ENCODE measurements around the gene SULT2B1. TPM values are rescaled to one million over a fixed set of nuclear protein-coding genes. Genes with fewer than 3 reads are reported as not detected.
"Not testable (repeated sequence)": the region's sequence is repeated elsewhere in the genome, so short reads cannot be mapped to it uniquely, and the experiment has no call there.

The SULT2B1 gene
- total and polyA plus RNA-seq, 4 experiments from 2014 or later = 0.13 TPM; not detected in 3

- H3K9me3 ChIP-seq (ENCODE audit: control insufficient read depth in 1 of 2, low read length in 2 of 2) = peaks cover 0 to 10% of the 10 kb centered on the region in 2 donors
- intact Hi-C loops (cut with micrococcal nuclease) = no loop called here
- no peak overlapping the region for H3K27ac ChIP-seq (ENCODE audit: low read depth, low read length)
- H3K36me3 Mint-ChIP-seq = peaks cover 6 to 10% of the 10 kb centered on the region in 2 donors
- no peaks in the 10 kb centered on the region for H3K36me3 ChIP-seq (ENCODE audit: insufficient read depth, low read length)
- H3K4me1 ChIP-seq (ENCODE audit: insufficient read depth, low read length) = no peaks in the 10 kb centered on the region
- ChIA-PET POLR2A (ENCODE audit: partially characterized antibody) (no interaction called here), CTCF (ENCODE audit: partially characterized antibody) (no interaction called here)
- H3K27me3 ChIP-seq (ENCODE audit: insufficient read depth, low read length) = no peaks in the 10 kb centered on the region
- H3K4me1 Mint-ChIP-seq = no peaks in the 10 kb centered on the region
- no peak for DNase-seq
- H3K9me3 Mint-ChIP-seq = peaks cover 0 to 49% (median 39%) of the 10 kb centered on the region in 8 donors
- no peak overlapping the region for H3K4me3 ChIP-seq (ENCODE audit: low read length in 2 of 2)
- H3K27ac Mint-ChIP-seq = no peak overlapping the region
- H3K4me3 Mint-ChIP-seq = no peak overlapping the region
- peaks cover 7 to 14% of the 10 kb centered on the region in 2 donors for H3K27me3 Mint-ChIP-seq
These were observed 27.2 kb upstream of the SULT2B1 start for GRCh38 chr19:48524732-48525131.

- Histone ChIP-seq H3K27ac (ENCODE audit: low read depth, low read length) (no peak overlapping the region), H3K36me3 (ENCODE audit: insufficient read depth, low read length) (no peaks in the 10 kb centered on the region), H3K27me3 (ENCODE audit: insufficient read depth, low read length) (no peaks in the 10 kb centered on the region), H3K4me3 (ENCODE audit: low read length in 2 of 2) (no peak overlapping the region), H3K9me3 (ENCODE audit: control insufficient read depth in 1 of 2, low read length in 2 of 2) (peaks cover 0 to 7% of the 10 kb centered on the region in 2 donors), H3K4me1 (ENCODE audit: insufficient read depth, low read length) (no peaks in the 10 kb centered on the region)
- intact Hi-C loops (cut with micrococcal nuclease) = no loop called here
- H3K36me3 Mint-ChIP-seq = peaks cover 6 to 10% of the 10 kb centered on the region in 2 donors
- no peaks in the 10 kb centered on the region for H3K4me1 Mint-ChIP-seq
- H3K4me3 Mint-ChIP-seq = no peak overlapping the region
- DNase-seq = no peak
- H3K27me3 Mint-ChIP-seq = peaks cover 6 to 19% of the 10 kb centered on the region in 2 donors
- ChIA-PET CTCF (ENCODE audit: partially characterized antibody) (interaction anchor here (1.0 kb wide), 1 partner anchor 24 kb away, joined by 3 read pairs; no protein-coding TSS in a partner anchor), POLR2A (ENCODE audit: partially characterized antibody) (no interaction called here)
- H3K27ac Mint-ChIP-seq = no peak overlapping the region
- peaks cover 0 to 52% (median 37%) of the 10 kb centered on the region in 8 donors for H3K9me3 Mint-ChIP-seq
These were observed 22.8 kb upstream of the SULT2B1 start for GRCh38 chr19:48529156-48529555.

GRCh38 chr19:48530066-48530720, 21.8 kb upstream of the SULT2B1 start:
- H3K4me3 Mint-ChIP-seq = no peak overlapping the region
- ChIA-PET POLR2A (ENCODE audit: partially characterized antibody) (no interaction called here), CTCF (ENCODE audit: partially characterized antibody) (interaction anchor here (1.0 kb wide), 1 partner anchor 25 kb away, joined by 3 read pairs; no protein-coding TSS in a partner anchor)
- H3K4me1 Mint-ChIP-seq = no peaks in the 10 kb centered on the region
- peaks cover 5 to 15% of the 10 kb centered on the region in 2 donors for H3K27me3 Mint-ChIP-seq
- Histone ChIP-seq H3K27ac (ENCODE audit: low read depth, low read length) (no peak overlapping the region), H3K36me3 (ENCODE audit: insufficient read depth, low read length) (no peaks in the 10 kb centered on the region), H3K27me3 (ENCODE audit: insufficient read depth, low read length) (no peaks in the 10 kb centered on the region), H3K4me1 (ENCODE audit: insufficient read depth, low read length) (no peaks in the 10 kb centered on the region), H3K4me3 (ENCODE audit: low read length in 2 of 2) (no peak overlapping the region), H3K9me3 (ENCODE audit: control insufficient read depth in 1 of 2, low read length in 2 of 2) (peaks cover 0 to 4% of the 10 kb centered on the region in 2 donors)
- peaks cover 0 to 44% (median 29%) of the 10 kb centered on the region in 8 donors for H3K9me3 Mint-ChIP-seq
- intact Hi-C loops (cut with micrococcal nuclease) = no loop called here
- H3K36me3 Mint-ChIP-seq = peaks cover 4 to 10% of the 10 kb centered on the region in 2 donors
- H3K27ac Mint-ChIP-seq = no peak overlapping the region
- no peak for DNase-seq

GRCh38 chr19:48530770-48531169, 21.2 kb upstream of the SULT2B1 start:
- peaks cover 0 to 4% of the 10 kb centered on the region in 2 donors for H3K9me3 ChIP-seq (ENCODE audit: control insufficient read depth in 1 of 2, low read length in 2 of 2)
- no peaks in the 10 kb centered on the region for H3K36me3 ChIP-seq (ENCODE audit: insufficient read depth, low read length)
- no peak for DNase-seq
- H3K27ac ChIP-seq (ENCODE audit: low read depth, low read length) = no peak overlapping the region
- H3K4me3 ChIP-seq (ENCODE audit: low read length in 2 of 2) = no peak overlapping the region
- Mint-ChIP-seq H3K9me3 (peaks cover 0 to 40% (median 29%) of the 10 kb centered on the region in 8 donors), H3K4me3 (no peak overlapping the region), H3K36me3 (peaks cover 4 to 10% of the 10 kb centered on the region in 2 donors), H3K4me1 (no peaks in the 10 kb centered on the region), H3K27ac (no peak overlapping the region), H3K27me3 (peaks cover 5 to 15% of the 10 kb centered on the region in 2 donors)
- CTCF ChIA-PET (ENCODE audit: partially characterized antibody) = no interaction called here
- H3K27me3 ChIP-seq (ENCODE audit: insufficient read depth, low read length) = no peaks in the 10 kb centered on the region
- no peaks in the 10 kb centered on the region for H3K4me1 ChIP-seq (ENCODE audit: insufficient read depth, low read length)
- POLR2A ChIA-PET (ENCODE audit: partially characterized antibody) = no interaction called here
- intact Hi-C loops (cut with micrococcal nuclease) = no loop called here

GRCh38 chr19:48533770-48534169, 18.2 kb upstream of the SULT2B1 start:
- Histone ChIP-seq H3K9me3 (ENCODE audit: control insufficient read depth in 1 of 2, low read length in 2 of 2) (peaks cover 0 to 4% of the 10 kb centered on the region in 2 donors), H3K36me3 (ENCODE audit: insufficient read depth, low read length) (no peaks in the 10 kb centered on the region), H3K4me1 (ENCODE audit: insufficient read depth, low read length) (no peaks in the 10 kb centered on the region), H3K27ac (ENCODE audit: low read depth, low read length) (no peak overlapping the region), H3K4me3 (ENCODE audit: low read length in 2 of 2) (no peak overlapping the region), H3K27me3 (ENCODE audit: insufficient read depth, low read length) (no peaks in the 10 kb centered on the region)
- H3K36me3 Mint-ChIP-seq = peaks cover 0 to 2% of the 10 kb centered on the region in 2 donors
- H3K27me3 Mint-ChIP-seq = peaks cover 5 to 13% of the 10 kb centered on the region in 2 donors
- DNase-seq = no peak
- intact Hi-C loops (cut with micrococcal nuclease) = no loop called here
- POLR2A ChIA-PET (ENCODE audit: partially characterized antibody) = no interaction called here
- H3K9me3 Mint-ChIP-seq = peaks cover 0 to 11% (median 6%) of the 10 kb centered on the region in 8 donors
- no peaks in the 10 kb centered on the region for H3K4me1 Mint-ChIP-seq
- CTCF ChIA-PET (ENCODE audit: partially characterized antibody) = no interaction called here
- H3K4me3 Mint-ChIP-seq = no peak overlapping the region
- no peak overlapping the region for H3K27ac Mint-ChIP-seq

GRCh38 chr19:48537541-48537940, 14.4 kb upstream of the SULT2B1 start:
- intact Hi-C loops (cut with micrococcal nuclease) = no loop called here
- no peaks in the 10 kb centered on the region for H3K36me3 ChIP-seq (ENCODE audit: insufficient read depth, low read length)
- ChIA-PET POLR2A (ENCODE audit: partially characterized antibody) (no interaction called here), CTCF (ENCODE audit: partially characterized antibody) (no interaction called here)
- H3K4me3 Mint-ChIP-seq = no peak overlapping the region
- no peak for DNase-seq
- no peaks in the 10 kb centered on the region for H3K9me3 Mint-ChIP-seq
- no peaks in the 10 kb centered on the region for H3K27me3 ChIP-seq (ENCODE audit: insufficient read depth, low read length)
- H3K36me3 Mint-ChIP-seq = no peaks in the 10 kb centered on the region
- H3K27ac Mint-ChIP-seq = no peak overlapping the region
- no peaks in the 10 kb centered on the region for H3K4me1 ChIP-seq (ENCODE audit: insufficient read depth, low read length)
- H3K4me1 Mint-ChIP-seq = no peaks in the 10 kb centered on the region
- no peak overlapping the region for H3K27ac ChIP-seq (ENCODE audit: low read depth, low read length)
- no peaks in the 10 kb centered on the region for H3K9me3 ChIP-seq (ENCODE audit: control insufficient read depth in 1 of 2, low read length in 2 of 2)
- peaks cover 0 to 2% of the 10 kb centered on the region in 2 donors for H3K27me3 Mint-ChIP-seq
- H3K4me3 ChIP-seq (ENCODE audit: low read length in 2 of 2) = no peak overlapping the region

- H3K27me3 ChIP-seq (ENCODE audit: insufficient read depth, low read length); H3K36me3 ChIP-seq (ENCODE audit: insufficient read depth, low read length); H3K4me1 Mint-ChIP-seq; H3K27ac Mint-ChIP-seq; POLR2A ChIA-PET (ENCODE audit: partially characterized antibody); H3K27ac ChIP-seq (ENCODE audit: low read depth, low read length); H3K4me3 Mint-ChIP-seq; H3K27me3 Mint-ChIP-seq; CTCF ChIA-PET (ENCODE audit: partially characterized antibody); DNase-seq; H3K9me3 Mint-ChIP-seq; H3K36me3 Mint-ChIP-seq; H3K4me1 ChIP-seq (ENCODE audit: insufficient read depth, low read length); H3K9me3 ChIP-seq (ENCODE audit: control insufficient read depth in 1 of 2, low read length in 2 of 2); intact Hi-C loops (cut with micrococcal nuclease); H3K4me3 ChIP-seq (ENCODE audit: low read length in 2 of 2): not testable (repeated sequence)
These were observed 13.9 kb upstream of the SULT2B1 start for GRCh38 chr19:48538057-48538456.
